GM18873 (cell line): ENCODE results near the gene KIAA1614.

Experiments used
- ATAC-seq: cut with Tn5 transposase; IDR thresholded peaks from one replicate; pipeline ENCODE4 v1.9.1; 2021; ENCODE audit warnings: mild to moderate bottlenecking, moderate library complexity, moderate number of reproducible peaks; ENCODE audit not compliant: unreplicated experiment, low FRiP score

Gene KIAA1614

DNA sequence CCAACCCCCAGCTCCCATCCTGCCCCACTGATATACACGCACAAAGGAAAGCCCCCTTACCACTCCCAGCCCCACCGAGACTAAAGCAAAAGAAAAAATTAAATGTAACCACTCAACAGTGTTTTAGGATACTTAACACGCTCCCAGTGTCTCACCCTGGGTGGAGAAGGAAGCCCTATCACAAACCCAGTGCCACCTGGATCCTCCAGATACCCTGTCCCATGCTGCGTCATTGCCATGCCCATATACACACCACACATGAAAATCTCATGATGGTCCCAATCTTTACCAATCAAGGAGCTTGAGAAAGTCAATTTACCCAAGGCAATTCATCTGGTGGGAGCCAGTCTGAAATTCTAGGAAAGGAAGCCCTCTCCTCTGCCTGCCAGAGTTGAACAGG is 11.2 kb downstream of the KIAA1614 start:
- ATAC-seq: no peak

DNA sequence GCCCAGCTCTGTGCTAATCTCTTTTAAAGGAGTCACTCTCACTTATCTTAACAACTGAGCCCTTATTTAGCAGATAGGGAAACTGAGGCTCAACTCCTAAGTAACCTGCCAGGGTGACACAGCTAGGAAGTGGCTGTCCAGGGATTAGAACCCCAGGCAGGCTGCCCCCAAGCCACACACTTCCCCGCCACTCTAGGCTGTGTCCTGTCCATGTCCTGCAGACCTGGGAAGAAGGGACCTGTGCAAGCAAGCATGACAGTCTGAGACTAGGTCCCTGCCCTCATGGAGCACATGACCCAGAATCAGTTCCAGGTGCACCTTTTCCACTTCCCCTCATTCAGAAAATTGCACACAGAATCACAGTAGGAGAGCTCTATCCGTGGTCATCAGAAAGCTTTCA is 12.2 kb downstream of the KIAA1614 start:
- no peak for ATAC-seq

DNA sequence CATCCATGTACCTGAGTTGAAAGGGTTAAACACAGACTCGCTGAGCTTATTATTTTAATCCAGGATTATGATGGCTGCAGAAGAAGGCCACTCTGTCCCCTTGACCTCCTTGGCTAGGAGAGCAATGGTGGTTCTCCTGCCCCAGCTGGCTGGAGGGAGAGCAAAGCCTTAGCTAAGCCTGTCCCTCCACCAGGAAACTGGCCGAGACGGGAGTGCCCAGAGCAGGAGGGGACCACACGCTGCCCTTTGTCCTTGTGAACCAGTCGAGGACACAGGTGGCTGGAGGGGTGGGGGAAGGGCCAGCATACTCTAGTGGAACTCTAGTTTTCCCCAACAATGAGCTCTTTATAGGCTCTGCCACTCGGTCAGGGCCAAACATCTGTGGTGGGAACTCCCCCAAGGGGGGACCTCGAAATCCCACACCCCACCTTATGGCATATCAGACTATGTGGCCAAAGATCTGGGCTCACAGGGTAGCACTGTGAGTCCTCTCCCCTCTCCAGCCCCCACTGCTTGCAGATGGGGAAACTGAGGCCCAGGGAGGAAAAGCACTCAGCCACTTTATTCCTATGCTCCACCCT is 12.9 kb downstream of the KIAA1614 start:
- no peak for ATAC-seq

DNA sequence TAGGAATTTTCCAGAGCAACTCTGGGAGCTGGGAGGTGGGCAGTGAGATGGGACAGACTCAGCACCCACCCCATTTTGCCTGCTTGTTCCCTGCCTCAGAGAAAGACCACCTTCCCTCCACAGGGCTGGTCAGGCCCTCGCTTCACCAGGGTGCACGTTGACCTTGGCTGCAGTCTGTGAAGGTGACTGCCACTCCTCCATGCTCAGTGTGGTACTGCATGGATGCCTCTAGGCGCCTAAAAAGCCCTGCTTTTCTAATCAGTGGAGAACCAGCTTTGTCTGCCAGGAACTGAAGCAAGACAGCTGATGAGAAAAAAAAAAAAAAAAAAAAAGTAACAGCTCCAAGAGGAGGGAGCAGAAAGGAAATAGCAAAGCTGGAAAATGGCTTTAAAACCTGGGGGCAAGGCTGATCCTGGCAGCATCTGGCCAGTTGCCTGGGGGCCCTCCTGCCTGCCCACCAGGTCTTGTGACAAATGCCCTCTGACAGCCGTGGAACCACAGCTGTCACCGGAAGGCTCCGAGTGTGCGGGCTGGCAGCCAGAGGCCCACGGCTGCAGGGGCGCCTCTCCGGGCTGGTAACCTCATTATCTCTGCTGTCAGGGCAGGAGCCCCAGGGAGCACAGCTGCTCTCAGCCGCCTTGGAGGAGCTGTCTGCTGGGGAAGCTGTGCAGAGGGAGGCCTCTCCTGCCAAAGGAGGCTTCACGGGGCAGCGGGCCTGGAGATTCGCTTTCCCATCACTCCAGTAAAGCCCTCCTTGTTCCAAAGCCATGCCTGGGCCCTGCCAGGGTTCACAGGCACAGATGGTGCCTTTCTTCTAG is 13.7 kb downstream of the KIAA1614 start:
- ATAC-seq: no peak

DNA sequence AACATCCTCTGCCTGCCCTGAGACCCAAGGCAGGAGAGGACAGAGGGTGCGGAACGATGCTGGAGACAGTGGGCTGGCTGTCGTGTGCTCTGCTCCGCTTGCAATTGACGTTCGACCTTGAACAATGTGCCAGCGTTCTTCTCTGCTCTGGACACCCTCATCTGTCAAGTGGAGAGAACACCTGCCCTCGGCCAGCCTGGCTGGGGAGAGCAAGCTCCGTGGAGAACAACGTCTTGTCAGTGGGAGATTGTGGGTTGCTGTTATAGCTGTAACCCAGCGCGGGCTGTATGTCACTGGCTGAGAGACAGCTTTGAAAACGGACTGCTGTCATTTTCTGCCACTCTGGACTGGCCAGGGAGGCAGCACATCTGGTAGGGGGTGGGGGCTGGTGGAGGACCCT is 14.7 kb downstream of the KIAA1614 start:
- no peak for ATAC-seq

DNA sequence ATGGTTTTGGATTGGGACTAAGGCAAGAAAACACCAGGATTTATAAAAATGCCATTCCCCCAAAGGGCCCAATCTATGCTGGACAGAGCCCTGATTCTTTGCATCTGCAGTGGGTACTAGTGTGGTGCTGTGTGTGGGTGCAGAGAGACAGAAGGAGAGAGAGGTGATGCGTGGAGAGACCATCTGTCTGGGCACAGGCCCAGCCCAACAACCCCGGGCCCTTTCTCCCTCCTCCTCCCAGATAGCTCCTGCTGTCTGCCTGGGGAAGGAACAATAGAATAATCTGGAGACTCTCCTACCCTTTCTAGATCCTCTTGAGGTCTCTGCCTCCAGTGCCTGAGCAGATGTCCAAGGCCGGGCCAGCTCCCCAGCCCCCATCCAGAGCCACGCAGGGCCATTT is 15.1 kb downstream of the KIAA1614 start:
- ATAC-seq: no peak

DNA sequence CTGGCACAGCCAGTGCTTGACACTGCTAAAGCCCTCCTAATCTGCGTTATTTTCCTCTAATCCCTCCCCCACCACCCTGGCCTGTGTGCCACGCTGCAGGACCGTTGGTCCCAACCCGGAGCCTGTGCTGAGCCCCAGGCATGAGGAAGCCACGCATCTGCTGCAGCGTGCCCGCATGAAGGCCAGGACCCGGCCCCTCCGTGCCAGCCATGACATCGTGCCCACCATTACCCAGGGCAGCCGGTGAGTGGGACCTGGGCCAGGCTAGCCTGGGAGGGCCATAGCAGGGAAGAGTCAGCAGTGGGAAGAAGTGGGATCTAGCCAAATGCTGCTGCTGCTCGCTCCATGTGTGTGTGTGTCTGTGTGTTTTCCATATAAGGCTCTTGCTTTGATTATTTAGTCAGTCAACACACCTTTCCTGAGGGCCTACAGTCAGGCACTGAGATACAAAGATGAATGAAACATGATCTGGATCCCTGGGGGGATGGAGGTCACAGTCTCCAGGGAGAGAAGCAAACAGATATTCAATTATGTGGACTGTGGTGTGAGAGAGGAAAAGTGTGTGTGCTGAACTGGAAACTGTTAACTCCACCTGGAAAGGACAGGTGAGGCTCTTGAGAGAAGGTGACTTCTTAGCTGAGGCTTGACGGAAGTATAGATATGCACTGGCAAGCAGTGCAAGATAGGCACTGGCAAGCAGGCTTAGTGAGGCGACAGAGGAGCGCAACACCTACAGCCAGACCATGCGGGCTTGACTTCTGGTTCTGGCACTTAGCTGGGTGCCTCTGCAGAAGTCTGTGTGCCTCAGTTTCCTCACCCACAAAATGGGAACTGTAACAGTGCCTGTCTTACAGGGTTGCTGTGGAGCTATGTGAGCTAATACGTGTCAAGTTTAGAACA is 15.9 kb downstream of the KIAA1614 start:
- ATAC-seq: no peak

DNA sequence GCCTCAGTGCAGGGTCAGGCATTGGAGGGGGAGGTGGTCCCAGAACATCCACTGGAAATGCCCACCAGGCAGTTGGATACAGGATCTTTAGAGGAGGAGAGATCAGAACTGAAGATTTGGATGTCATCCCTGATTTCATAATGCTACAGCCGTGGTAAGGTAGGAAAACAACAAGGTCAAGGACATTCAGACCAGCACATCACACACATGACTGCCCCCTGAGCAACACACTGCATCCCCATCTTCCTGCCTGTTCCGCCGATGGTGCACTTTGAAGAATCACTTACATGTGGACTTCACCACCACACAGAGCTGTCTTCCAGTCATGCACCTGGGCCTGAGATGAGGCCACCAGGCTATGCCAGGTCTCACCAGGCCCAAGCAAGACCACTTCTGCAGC is 16.7 kb downstream of the KIAA1614 start:
- ATAC-seq: no peak

DNA sequence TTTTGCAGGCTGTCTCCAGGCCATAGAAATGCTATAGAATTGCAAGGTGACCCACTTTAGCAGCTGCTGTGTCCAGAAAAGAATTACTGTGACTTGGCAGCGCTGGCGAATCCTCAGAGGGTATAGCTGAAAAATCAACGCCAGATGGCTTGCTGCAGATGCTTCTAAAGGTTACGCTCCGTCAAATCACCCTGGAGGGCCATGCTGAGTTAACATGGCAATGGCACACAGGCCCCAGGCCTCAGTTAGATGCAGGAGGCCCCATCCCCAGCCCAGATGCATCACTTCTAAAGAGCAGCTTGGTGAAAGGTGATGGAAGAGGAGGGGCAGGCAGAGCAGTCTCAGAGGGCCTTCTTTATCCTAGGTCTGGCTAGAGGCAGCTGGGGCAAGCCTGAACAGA is 18.0 kb downstream of the KIAA1614 start:
- no peak for ATAC-seq

DNA sequence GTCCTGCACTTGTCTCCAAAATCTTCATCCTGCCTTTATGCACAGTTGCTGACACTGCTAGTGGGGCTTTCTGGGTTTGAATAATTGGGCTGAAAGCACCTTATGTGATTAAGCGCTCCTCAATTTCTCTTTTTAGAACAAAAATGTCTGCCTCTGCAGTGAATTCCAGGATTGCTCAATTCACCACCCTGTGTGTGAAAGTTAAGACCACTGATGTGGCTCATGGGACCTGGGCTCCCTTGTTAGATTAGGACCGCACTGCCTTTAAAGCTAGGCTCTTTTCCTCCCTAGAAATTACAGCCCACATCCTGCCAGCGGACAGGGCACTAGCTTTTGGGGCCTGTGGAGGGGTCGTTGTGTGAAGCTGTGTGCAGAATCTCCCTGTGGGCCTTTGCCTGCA is 18.8 kb downstream of the KIAA1614 start:
- ATAC-seq: no peak

DNA sequence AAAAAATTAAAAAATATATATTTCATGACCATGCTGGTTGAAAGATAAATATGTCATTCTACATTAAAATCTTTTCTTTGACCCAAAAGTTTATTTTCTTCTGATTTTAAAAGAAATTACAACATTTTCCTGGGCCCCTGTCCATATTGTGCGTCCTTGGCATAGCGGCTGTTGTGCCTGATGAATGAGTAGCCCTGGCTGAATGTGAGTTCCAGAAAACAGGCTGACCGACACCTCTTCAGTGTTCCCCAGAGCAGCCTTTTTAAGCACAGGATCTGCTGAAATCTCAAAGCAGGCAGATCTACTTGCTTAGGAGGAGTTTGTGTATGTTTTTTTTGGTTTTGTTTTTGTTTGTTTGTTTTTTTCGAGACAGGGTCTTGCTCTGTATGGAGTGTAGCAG is 19.7 kb downstream of the KIAA1614 start:
- no peak for ATAC-seq

DNA sequence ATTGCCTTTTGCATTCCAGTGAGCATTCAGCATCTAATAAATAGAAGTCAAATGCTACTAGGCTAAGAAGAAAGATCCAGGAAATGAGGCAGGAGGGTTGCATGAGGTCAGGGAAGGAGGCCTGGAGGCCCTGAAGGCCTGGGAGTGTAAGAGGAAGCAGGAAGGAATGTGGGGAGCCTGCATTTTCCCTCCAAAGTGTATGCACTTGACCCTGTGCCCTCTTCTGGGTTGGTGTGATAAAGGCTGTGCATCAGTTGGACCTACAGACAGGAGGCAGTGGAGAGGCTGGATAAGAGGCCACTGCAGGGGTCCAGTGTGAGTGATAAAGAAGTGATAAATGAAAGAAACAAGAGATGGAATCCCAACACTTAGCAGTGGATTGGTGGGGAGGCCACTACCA is 20.4 kb downstream of the KIAA1614 start:
- ATAC-seq: no peak

DNA sequence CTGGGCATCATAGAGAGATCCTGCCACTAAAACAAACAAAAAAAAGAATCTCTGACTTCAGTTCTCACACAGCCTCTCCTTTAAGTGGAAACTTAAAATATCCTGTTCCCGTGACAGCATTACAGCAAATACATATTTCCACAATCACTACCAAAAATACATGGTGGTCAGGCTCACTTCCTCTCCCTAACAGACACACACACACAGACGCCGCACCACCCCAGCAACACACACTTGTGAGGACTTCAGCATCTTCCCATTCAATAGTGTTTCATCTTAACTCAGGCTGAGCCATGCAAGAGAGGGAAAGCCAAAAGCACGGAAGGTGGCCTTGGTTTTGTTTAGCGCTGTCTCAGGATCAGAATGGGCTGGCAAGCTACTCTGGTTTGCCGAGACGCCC is 21.9 kb downstream of the KIAA1614 start:
- no peak for ATAC-seq

DNA sequence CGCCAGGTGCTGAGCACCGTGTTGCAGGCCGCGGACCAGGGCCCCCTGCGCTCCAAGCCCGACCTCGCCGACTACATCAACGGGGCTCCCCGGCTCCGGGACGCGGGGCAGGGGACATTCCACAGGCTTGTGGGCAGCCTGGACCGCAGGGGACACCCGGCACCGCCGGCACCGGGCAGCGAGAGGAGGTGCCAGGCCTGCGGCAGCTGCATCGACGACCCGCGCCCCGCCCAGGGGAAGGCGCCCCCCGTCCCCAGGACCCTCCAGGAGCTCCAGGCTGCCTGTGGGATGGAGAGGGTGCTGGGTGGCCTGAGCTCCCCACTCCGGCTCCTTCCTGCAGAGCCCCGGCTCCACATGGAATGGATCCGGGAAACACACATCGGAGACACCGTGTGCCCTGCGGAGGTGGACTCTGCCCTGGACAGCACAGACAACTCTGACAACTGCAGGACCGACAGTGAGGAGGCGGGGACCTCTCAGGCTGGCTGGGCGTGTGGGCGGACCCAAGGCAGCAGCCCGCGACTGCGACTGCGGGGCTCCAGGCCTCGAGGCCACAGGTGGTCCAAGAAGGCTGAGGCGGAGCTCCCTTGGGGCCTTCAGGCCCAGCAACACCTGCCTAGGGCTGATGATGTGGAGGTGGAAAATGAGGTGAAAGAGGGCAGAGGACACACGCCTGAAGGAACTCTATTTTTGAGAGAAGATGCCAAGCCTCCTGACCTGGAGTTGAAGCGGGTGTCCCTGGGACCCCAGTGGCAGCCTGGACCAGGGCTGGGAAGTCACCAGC is 22.8 kb downstream of the KIAA1614 start:
- ATAC-seq: no peak

DNA sequence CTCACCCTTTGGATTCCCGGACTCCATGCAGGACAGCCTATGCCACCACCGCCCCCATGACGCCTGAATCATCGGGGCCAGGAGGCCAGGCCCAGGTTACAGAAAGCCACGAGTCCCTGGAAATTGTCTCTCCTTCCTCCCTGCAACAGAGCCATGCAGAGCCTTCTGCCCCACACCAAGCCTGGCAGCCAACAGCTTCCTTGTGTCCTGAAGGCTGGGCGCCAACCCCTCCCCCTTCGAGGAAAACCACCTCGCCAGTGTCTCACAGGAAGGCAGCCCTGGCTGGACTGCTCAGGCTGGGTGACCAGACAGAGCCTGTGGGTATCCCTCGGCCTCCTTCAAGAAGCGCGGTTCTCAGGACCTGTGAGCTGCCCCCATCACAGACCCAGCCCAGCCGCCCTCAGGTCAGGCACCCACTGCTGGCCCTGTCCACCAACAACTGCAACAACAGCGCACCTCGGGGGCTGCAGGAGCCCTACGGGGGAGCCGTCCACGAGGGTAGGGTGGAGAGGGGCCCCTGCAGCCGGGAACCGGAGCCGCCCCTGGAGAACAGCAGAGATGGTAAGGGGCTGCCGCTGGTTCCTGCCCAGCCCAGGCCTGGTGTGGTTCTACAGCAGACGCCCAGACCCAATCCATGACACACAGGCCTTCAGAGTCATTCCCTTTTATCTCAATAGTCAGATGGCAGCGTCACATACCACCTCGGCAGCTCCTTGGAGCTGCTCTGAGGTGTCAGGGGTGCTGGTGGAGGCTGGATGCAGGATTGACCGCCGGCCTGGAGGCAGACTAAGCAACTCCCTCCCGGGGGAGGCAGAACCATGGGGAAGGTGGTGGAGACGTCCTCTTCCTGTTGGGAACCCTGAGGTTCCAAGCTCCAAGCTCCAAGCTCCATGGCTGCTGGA is 23.7 kb downstream of the KIAA1614 start:
- no peak for ATAC-seq

DNA sequence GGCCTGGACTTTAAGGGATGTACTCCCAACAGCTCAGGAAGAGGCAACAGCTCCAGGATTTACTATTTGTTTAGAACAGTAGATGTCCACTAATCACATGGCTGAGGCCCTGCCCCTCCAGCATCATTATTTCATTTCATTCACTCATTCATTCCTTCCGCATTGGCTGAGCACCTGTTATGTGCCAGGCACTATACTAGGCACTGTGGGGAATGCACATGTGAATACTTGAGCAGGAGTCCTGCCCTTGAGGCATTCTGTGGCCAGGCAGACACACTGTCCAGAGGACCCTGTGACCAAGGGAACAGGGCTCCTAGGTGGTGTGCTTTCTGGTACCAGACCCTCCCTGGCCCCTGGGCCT is 24.3 kb downstream of the KIAA1614 start:
- no peak for ATAC-seq

DNA sequence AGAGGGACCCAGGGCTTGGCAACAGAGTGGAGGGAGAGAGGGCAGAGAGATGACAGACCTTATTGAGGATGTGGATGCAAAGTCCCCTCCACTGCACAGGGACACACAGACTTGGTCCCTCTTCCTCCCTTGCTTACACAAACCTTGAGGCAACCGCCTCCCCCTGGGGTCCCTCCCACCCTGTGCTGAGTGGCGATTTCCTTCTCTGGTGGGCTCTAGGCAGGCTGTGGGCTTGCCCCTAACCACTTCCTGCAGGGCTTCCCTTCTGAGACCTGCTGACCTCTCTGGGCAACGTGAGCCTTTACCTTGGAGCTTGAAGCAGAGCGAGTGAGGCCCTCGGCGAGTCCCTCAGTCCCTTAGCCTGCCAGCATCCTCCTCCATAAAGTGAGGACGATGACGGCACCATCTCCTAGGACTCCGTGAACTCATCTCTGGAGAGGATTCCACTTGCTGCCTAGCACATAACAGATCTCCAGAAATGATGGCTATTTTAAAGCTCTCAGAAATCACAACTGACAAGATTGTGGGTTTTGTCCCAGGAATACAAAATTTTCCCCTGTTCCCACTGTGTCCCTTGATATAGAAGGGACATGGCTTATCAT is 25.0 kb downstream of the KIAA1614 start:
- no peak for ATAC-seq

DNA sequence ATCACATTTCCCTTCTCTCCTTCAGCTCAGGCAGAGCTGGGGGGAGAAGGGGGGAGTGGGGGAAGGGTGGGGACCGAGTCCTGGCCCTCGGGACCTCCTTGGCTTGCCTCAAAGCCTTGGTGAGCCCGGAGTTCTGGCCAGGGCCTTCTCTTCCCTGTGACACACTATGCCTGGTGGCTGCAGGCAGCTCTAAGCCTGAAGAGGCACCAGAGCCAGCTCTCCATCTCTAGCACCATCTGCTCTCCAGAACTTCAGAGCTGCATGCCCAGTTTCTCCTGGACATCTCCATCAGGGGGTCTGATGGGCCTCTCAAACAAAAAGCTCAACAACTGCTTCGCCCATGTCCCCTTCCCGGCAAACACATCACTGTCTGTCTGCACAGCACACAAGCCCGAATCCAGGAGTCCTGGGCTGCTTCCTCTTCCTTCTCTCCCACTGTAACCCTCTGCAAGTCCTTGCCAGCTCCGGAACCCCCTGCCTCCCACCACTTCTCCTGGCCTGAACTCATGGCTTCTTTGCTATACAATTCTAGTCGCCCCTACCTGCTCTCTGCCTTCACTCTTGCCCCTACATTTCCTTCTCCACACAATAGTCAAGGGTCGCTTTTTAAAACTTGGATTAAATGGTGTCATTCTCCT is 26.5 kb downstream of the KIAA1614 start:
- no peak for ATAC-seq

DNA sequence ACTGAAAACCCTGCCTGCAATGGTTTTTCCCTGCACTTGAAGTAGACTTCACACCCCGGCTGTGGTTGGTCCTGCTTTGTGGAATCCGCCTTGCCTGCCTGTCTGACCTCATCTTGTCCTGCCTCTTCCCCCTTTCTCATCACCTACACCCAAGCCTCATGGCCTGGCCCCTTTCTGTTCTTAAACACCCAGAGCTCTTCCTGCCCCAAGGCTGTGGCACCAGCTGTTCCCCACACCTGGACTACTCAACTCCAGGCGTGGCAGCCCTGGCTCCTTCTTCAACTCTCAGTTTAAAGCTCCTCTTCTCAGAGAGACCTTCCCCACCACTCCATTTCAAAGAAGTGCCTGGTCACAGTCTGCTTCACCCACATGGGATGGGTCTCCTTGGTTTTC is 27.0 kb downstream of the KIAA1614 start:
- no peak for ATAC-seq
